GM21737 (cell line): ENCODE data around the gene CAB39.
A peak's percentile ranks its signal among the peaks of the same experiment; 100 is the strongest.
"Not testable (repeated sequence)": the region's sequence is repeated elsewhere in the genome, so short reads cannot be mapped to it uniquely, and the experiment has no call there.

Experiments used
- ATAC-seq: cut with Tn5 transposase; IDR thresholded peaks from one replicate; pipeline ENCODE4 v1.9.1; 2021; ENCODE audit warnings: mild to moderate bottlenecking, moderate library complexity; ENCODE audit not compliant: unreplicated experiment

Gene CAB39

GRCh38 chr2:230713331-230714135, 891 bp downstream of the CAB39 start:
- peak; percentile 17 for ATAC-seq

GRCh38 chr2:230714136-230714480, 1.5 kb downstream of the CAB39 start:
- ATAC-seq = no peak

- no peak for ATAC-seq
These were observed 2.6 kb downstream of the CAB39 start for GRCh38 chr2:230715201-230715600.

- no peak for ATAC-seq
These were observed 3.9 kb downstream of the CAB39 start for GRCh38 chr2:230716588-230716987.

- ATAC-seq = no peak
These were observed 5.0 kb downstream of the CAB39 start for GRCh38 chr2:230717600-230717999.

GRCh38 chr2:230719340-230719739, 6.7 kb downstream of the CAB39 start:
- no peak for ATAC-seq

GRCh38 chr2:230721712-230722111, 9.1 kb downstream of the CAB39 start:
- ATAC-seq = peak; percentile 55

- ATAC-seq = no peak
These were observed 9.7 kb downstream of the CAB39 start for GRCh38 chr2:230722207-230722885.

GRCh38 chr2:230723363-230723762, 10.7 kb downstream of the CAB39 start:
- ATAC-seq = no peak

GRCh38 chr2:230724957-230725356, 12.3 kb downstream of the CAB39 start:
- not testable (repeated sequence) for ATAC-seq

- no peak for ATAC-seq
These were observed 18.9 kb downstream of the CAB39 start for GRCh38 chr2:230731512-230731911.

GRCh38 chr2:230732914-230733401, 20.3 kb downstream of the CAB39 start:
- no peak for ATAC-seq

- no peak for ATAC-seq
These were observed 21.9 kb downstream of the CAB39 start for GRCh38 chr2:230734247-230735175.

GRCh38 chr2:230735884-230736283, 23.2 kb downstream of the CAB39 start:
- no peak for ATAC-seq

- ATAC-seq = no peak
These were observed 24.7 kb downstream of the CAB39 start for GRCh38 chr2:230737300-230737699.

- ATAC-seq = no peak
These were observed 25.2 kb downstream of the CAB39 start for GRCh38 chr2:230737791-230738226.

GRCh38 chr2:230738391-230738811, 25.8 kb downstream of the CAB39 start:
- no peak for ATAC-seq

- ATAC-seq = no peak
These were observed 26.3 kb downstream of the CAB39 start for GRCh38 chr2:230738924-230739323.

- no peak for ATAC-seq
These were observed 27.3 kb downstream of the CAB39 start for GRCh38 chr2:230739961-230740360.

GRCh38 chr2:230742781-230743180, 30.1 kb downstream of the CAB39 start:
- no peak for ATAC-seq

GRCh38 chr2:230746213-230746612, 33.6 kb downstream of the CAB39 start:
- no peak for ATAC-seq
